Chondrocyte (in vitro differentiated cells): ENCODE results near the gene SDHAF1. TPM values are rescaled to one million over a fixed set of nuclear protein-coding genes. Genes with fewer than 3 reads are reported as not detected.
"Not testable (repeated sequence)": the region's sequence is repeated elsewhere in the genome, so short reads cannot be mapped to it uniquely, and the experiment has no call there.

Experiments used
- DNase-seq: peaks from one replicate; pipeline ENCODE4 v3.0.0; 2021; ENCODE audit warnings: mixed read lengths, low spot score
- H3K27ac Mint-ChIP-seq: one replicate; pipeline ENCODE4 v1.8.0; 2021; ENCODE audit warnings: mild to moderate bottlenecking, moderate library complexity, mixed read lengths; ENCODE audit not compliant: unreplicated experiment
- H3K27me3 Mint-ChIP-seq: 2 replicates; pipeline ENCODE4 v1.8.0; 2021; ENCODE audit warnings: low read depth, mixed read lengths
- H3K36me3 Mint-ChIP-seq: 2 replicates; pipeline ENCODE4 v1.8.0; 2021; ENCODE audit warnings: low read depth, mixed read lengths
- H3K4me1 Mint-ChIP-seq: 2 replicates; pipeline ENCODE4 v1.8.0; 2021; ENCODE audit warnings: low read depth, mild to moderate bottlenecking, mixed read lengths
- H3K4me3 Mint-ChIP-seq: one replicate; pipeline ENCODE4 v1.8.0; 2021; ENCODE audit warnings: mild to moderate bottlenecking, moderate library complexity, mixed read lengths; ENCODE audit not compliant: unreplicated experiment
- H3K9me3 Mint-ChIP-seq: 2 replicates; pipeline ENCODE4 v1.8.0; 2021; ENCODE audit warnings: low read depth, mixed read lengths
- CTCF ChIP-seq: fragments of 200-600 bp; sonication (generic); IDR thresholded peaks from 2 replicates; pipeline ENCODE4 v1.5.0; 2021; ENCODE audit warnings: antibody characterized with exemption, mild to moderate bottlenecking, moderate library complexity
- total RNA-seq: library from RNA; stranded (reverse); gene quantifications from 3 replicates; pipeline ENCODE4 v1.2.1, GENCODE V29; 2021

The SDHAF1 gene
- total RNA-seq, 1 donor from 2014 or later, result 11.2 TPM

GRCh38 chr19:36032251-36033104, 37.5 kb downstream of the SDHAF1 start, which contains the start of gene CLIP3:
TSS of gene CLIP3 (minus strand) at chr19:36032873. CDS start at chr19:36032357, 516 bp downstream.
- Mint-ChIP-seq H3K27me3 (no peaks in the 10 kb centered on the region), H3K36me3 (peaks cover 6% of the 10 kb centered on the region), H3K4me1 (peaks cover 20% of the 10 kb centered on the region), H3K27ac (peak within 1 kb of the TSS; percentile 73), H3K4me3 (peak within 1 kb of the TSS; percentile 80), H3K9me3 (no peaks in the 10 kb centered on the region)
- no peak for DNase-seq
- TF ChIP-seq CTCF, result peak; percentile 42

GRCh38 chr19:36040495-36040894, 45.5 kb downstream of the SDHAF1 start:
- Mint-ChIP-seq H3K4me3 (no peak overlapping the region), H3K36me3 (no peaks in the 10 kb centered on the region), H3K27ac (no peak overlapping the region), H3K4me1 (peaks cover 14% of the 10 kb centered on the region), H3K27me3 (no peaks in the 10 kb centered on the region), H3K9me3 (peaks cover 2% of the 10 kb centered on the region)
- no peak for DNase-seq
- TF ChIP-seq CTCF, result no peak

GRCh38 chr19:36041092-36041491, 46.1 kb downstream of the SDHAF1 start:
- H3K4me3 Mint-ChIP-seq, H3K9me3 Mint-ChIP-seq, DNase-seq, H3K27me3 Mint-ChIP-seq, H3K36me3 Mint-ChIP-seq: not testable (repeated sequence)
- Mint-ChIP-seq H3K4me1 (peaks cover 14% of the 10 kb centered on the region), H3K27ac (peak overlapping the region; percentile 71)

GRCh38 chr19:36041831-36042230, 46.8 kb downstream of the SDHAF1 start:
- Mint-ChIP-seq H3K4me3 (no peak overlapping the region), H3K9me3 (peaks cover 3% of the 10 kb centered on the region), H3K27me3 (no peaks in the 10 kb centered on the region), H3K27ac (peak overlapping the region; percentile 71), H3K36me3 (no peaks in the 10 kb centered on the region), H3K4me1 (peaks cover 18% of the 10 kb centered on the region)
- TF ChIP-seq CTCF, result no peak
- no peak for DNase-seq

- Mint-ChIP-seq H3K27me3 (no peaks in the 10 kb centered on the region), H3K9me3 (peaks cover 3% of the 10 kb centered on the region), H3K27ac (no peak overlapping the region), H3K4me1 (peaks cover 18% of the 10 kb centered on the region), H3K4me3 (no peak overlapping the region), H3K36me3 (no peaks in the 10 kb centered on the region)
- no peak for DNase-seq
- no peak for TF ChIP-seq CTCF
Observed at GRCh38 chr19:36043952-36044351, 49.0 kb downstream of the SDHAF1 start.

Other genes with a start within 250 kb of the SDHAF1 start
- 22.9 to 28.8 TPM (median 24.7 TPM) in 3 replicates for gene U2AF1L4, start 249.8 kb upstream of the SDHAF1 start, total RNA-seq
- 59.9 to 71.1 TPM (median 61.8 TPM) in 3 replicates for gene PSENEN, start 249.5 kb upstream of the SDHAF1 start, total RNA-seq
- gene LIN37, start 246.6 kb upstream of the SDHAF1 start, total RNA-seq, result 11.9 to 18.6 TPM (median 13.5 TPM) in 3 replicates
- 0.75 to 5.7 TPM (median 5.0 TPM) in 3 replicates for gene HSPB6, start 238.2 kb upstream of the SDHAF1 start, total RNA-seq
- 17.4 to 24.6 TPM (median 20.3 TPM) in 3 replicates for gene PROSER3, start 237.0 kb upstream of the SDHAF1 start, total RNA-seq
- gene ARHGAP33, start 219.6 kb upstream of the SDHAF1 start, total RNA-seq, result 8.5 to 14.6 TPM (median 12.0 TPM) in 3 replicates
- gene PRODH2, start 182.3 kb upstream of the SDHAF1 start, total RNA-seq, result not detected in 3 replicates
- gene NPHS1, start 142.7 kb upstream of the SDHAF1 start, total RNA-seq, result not detected in 3 replicates
- 0.22 TPM in 1 of 3 replicates, not detected in the others for gene KIRREL2, start 138.3 kb upstream of the SDHAF1 start, total RNA-seq
- 31.7 to 76.4 TPM (median 66.8 TPM) in 3 replicates for gene APLP1, start 126.6 kb upstream of the SDHAF1 start, total RNA-seq
- gene NFKBID, start 94.6 kb upstream of the SDHAF1 start, total RNA-seq, result 4.4 to 5.0 TPM (median 4.4 TPM) in 3 replicates
- gene HCST, start 92.7 kb upstream of the SDHAF1 start, total RNA-seq, result 0.50 to 1.0 TPM in 2 of 3 replicates, not detected in the other
- gene TYROBP, start 86.9 kb upstream of the SDHAF1 start, total RNA-seq, result not detected in 3 replicates
- gene LRFN3, start 58.8 kb upstream of the SDHAF1 start, total RNA-seq, result 18.4 to 23.3 TPM (median 21.0 TPM) in 3 replicates
- 0.27 to 1.2 TPM (median 0.49 TPM) in 3 replicates for gene SYNE4, start 13.6 kb downstream of the SDHAF1 start, total RNA-seq
- 17.9 to 23.7 TPM (median 19.9 TPM) in 3 replicates for gene ALKBH6, start 19.0 kb downstream of the SDHAF1 start, total RNA-seq
- 51.2 to 59.0 TPM (median 53.8 TPM) in 3 replicates for gene CLIP3, start 37.7 kb downstream of the SDHAF1 start, total RNA-seq
- gene THAP8, start 59.1 kb downstream of the SDHAF1 start, total RNA-seq, result 6.6 to 10.2 TPM (median 8.9 TPM) in 3 replicates
- 3.0 to 6.0 TPM (median 3.7 TPM) in 3 replicates for gene WDR62, start 59.7 kb downstream of the SDHAF1 start, total RNA-seq
- not detected in 3 replicates for gene OVOL3, start 116.0 kb downstream of the SDHAF1 start, total RNA-seq
- 43.5 to 61.6 TPM (median 49.2 TPM) in 3 replicates for gene POLR2I, start 119.7 kb downstream of the SDHAF1 start, total RNA-seq
- 181 to 201 TPM (median 199 TPM) in 3 replicates for gene TBCB, start 120.3 kb downstream of the SDHAF1 start, total RNA-seq
- 509 to 762 TPM (median 724 TPM) in 3 replicates for gene CAPNS1, start 144.9 kb downstream of the SDHAF1 start, total RNA-seq
- not detected in 3 replicates for gene COX7A1, start 157.3 kb downstream of the SDHAF1 start, total RNA-seq
- 4.9 to 7.3 TPM (median 7.2 TPM) in 3 replicates for gene ZNF565, start 219.5 kb downstream of the SDHAF1 start, total RNA-seq
- 62.2 to 69.0 TPM (median 63.8 TPM) in 3 replicates for gene ZNF146, start 219.9 kb downstream of the SDHAF1 start, total RNA-seq